ENCODE data around the gene FGR. TPM values are rescaled to one million over a fixed set of nuclear protein-coding genes. Genes with fewer than 3 reads are reported as not detected.

Gene FGR
- total and polyA plus RNA-seq, 2 experiments from 2014 or later, result 0.18 TPM; not detected in 1

DNA sequence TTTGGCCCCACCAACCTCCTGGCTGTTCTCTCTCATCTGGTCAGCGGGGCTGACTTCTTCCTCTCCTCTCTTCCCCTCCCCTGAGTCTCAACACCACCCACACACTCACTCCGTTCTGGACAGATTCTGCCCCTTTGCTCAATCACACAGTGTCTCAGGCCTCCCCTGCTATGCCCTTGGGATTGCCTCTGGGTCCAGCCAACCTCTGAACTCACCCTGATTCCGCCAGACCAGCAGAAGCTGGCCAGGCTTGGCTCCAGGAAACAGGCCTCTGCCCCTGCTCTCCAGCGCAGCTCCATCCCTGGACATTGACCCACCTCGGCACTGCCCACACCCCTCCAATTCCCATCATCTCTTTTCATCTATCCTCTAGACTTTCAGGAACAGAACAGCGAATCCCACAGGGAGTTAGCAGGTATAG, 53.2 kb downstream of the FGR start:
- no peaks in the 10 kb centered on the region for H3K27me3 ChIP-seq
- H3K27ac ChIP-seq, result peak overlapping the region; percentile 51
- H3K4me1 ChIP-seq (ENCODE audit: low read depth), result peaks cover 22% of the 10 kb centered on the region
- no peak overlapping the region for H3K4me3 ChIP-seq
- H3K9me3 ChIP-seq (ENCODE audit: low read depth), result no peaks in the 10 kb centered on the region
- DNase-seq (ENCODE audit: low read depth in 1 of 2, low spot score in 1 of 2), result peak in 1 of 2 donors; percentile 55
- no peaks in the 10 kb centered on the region for H3K36me3 ChIP-seq
- TF ChIP-seq, protein P1, sequence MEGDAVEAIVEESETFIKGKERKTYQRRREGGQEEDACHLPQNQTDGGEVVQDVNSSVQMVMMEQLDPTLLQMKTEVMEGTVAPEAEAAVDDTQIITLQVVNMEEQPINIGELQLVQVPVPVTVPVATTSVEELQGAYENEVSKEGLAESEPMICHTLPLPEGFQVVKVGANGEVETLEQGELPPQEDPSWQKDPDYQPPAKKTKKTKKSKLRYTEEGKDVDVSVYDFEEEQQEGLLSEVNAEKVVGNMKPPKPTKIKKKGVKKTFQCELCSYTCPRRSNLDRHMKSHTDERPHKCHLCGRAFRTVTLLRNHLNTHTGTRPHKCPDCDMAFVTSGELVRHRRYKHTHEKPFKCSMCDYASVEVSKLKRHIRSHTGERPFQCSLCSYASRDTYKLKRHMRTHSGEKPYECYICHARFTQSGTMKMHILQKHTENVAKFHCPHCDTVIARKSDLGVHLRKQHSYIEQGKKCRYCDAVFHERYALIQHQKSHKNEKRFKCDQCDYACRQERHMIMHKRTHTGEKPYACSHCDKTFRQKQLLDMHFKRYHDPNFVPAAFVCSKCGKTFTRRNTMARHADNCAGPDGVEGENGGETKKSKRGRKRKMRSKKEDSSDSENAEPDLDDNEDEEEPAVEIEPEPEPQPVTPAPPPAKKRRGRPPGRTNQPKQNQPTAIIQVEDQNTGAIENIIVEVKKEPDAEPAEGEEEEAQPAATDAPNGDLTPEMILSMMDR (IDR thresholded peaks at IDR 0.05; ENCODE audit: low read depth, low read length), result no peak

DNA sequence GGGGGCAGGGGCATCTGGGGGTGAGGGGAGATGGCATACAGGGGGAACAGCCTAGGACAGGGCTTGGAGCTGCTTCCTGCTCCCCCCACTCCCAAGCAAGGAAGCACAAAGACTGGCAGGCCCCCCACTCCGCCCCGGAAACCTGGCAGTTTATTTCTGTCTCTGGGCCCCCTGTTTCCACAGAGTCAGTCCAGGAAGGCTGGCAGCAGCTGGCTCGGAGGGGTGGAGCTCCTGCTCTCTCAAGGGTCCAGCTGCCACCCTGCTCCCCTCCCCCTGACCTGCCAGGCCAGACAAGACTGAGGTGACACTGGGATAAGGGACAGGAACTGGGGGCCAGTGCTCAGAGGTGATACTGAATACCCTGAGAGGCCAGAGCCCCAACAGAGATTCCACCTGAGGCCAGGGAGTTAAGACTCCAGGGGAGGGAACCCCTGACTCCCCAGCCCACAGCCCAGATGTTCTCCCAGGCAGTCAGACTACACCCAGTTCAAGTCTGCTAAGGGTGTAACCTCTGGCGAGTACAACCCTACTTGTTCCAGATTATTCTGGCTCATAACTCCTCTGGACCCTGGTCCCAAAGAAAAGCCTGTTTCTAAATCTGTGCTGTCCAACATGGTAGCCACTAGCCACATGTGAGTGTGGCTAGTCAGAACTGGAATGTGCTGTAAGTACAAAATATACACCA, 57.3 kb downstream of the FGR start:
- DNase-seq (ENCODE audit: low read depth in 1 of 2, low spot score in 1 of 2), result no peak
- Histone ChIP-seq H3K4me1 (ENCODE audit: low read depth) (peaks cover 55% of the 10 kb centered on the region), H3K27ac (peak overlapping the region; percentile 95), H3K27me3 (no peaks in the 10 kb centered on the region), H3K36me3 (no peaks in the 10 kb centered on the region), H3K4me3 (no peak overlapping the region), H3K9me3 (ENCODE audit: low read depth) (no peaks in the 10 kb centered on the region)
- TF ChIP-seq, protein P1 (IDR thresholded peaks at IDR 0.05; ENCODE audit: low read depth, low read length), result no peak

DNA sequence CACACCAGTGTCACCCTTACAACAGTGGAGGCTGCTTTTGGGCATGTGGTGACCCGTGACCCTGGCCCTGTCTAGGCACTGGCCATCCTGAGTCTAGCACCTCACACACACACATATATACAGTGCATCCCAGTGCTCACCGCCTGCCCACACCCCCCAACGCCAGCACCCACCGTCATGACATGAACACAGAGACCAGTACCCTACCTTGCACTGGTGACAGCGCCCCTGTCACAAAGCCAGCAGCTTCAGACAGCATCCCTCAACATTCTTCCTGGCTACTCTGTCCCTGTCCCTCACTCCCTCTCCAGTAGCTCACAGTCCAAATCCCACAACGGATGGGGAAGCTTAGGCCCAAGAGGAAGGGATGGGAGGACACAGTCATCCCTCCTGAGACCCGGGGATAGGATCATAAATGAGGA, 58.2 kb downstream of the FGR start:
- Histone ChIP-seq H3K27me3 (no peaks in the 10 kb centered on the region), H3K4me3 (no peak overlapping the region), H3K4me1 (ENCODE audit: low read depth) (peaks cover 63% of the 10 kb centered on the region), H3K36me3 (no peaks in the 10 kb centered on the region), H3K27ac (peak overlapping the region; percentile 95), H3K9me3 (ENCODE audit: low read depth) (no peaks in the 10 kb centered on the region)
- no peak for DNase-seq (ENCODE audit: low read depth in 1 of 2, low spot score in 1 of 2)
- TF ChIP-seq, protein P1 (IDR thresholded peaks at IDR 0.05; ENCODE audit: low read depth, low read length), result no peak

DNA sequence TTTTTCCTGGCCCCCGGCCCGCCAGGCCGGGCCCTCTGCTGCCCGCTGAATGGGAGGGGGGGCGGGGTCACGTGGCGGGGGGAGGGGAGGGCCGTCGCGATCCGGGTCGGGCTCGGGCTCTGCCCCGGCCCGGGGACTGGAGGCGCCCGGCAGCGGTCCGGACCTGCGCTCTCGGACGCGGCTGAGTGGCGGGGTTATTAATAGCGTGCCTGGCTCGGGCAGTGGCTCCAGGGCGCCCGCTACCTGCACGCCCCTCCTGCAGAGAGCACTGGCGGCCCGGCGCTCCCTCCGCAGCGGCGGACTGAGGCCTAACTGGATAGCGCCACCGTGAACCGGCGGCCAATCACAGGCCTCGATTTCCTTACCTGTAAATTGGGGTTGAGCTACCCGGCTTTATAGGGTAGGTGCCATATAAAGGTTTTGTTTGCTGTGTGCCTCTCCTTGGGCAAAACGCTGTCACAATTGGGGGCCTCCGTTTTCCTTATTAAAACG, 59.1 kb downstream of the FGR start:
- Histone ChIP-seq H3K27me3 (no peaks in the 10 kb centered on the region), H3K9me3 (ENCODE audit: low read depth) (no peaks in the 10 kb centered on the region), H3K4me1 (ENCODE audit: low read depth) (peaks cover 65% of the 10 kb centered on the region), H3K27ac (peak overlapping the region; percentile 95), H3K4me3 (peak overlapping the region; percentile 28), H3K36me3 (no peaks in the 10 kb centered on the region)
- TF ChIP-seq, protein P1 (IDR thresholded peaks at IDR 0.05; ENCODE audit: low read depth, low read length), result peak; percentile 12
- peak; percentile 61 to 94 for DNase-seq (ENCODE audit: low read depth in 1 of 2, low spot score in 1 of 2)

DNA sequence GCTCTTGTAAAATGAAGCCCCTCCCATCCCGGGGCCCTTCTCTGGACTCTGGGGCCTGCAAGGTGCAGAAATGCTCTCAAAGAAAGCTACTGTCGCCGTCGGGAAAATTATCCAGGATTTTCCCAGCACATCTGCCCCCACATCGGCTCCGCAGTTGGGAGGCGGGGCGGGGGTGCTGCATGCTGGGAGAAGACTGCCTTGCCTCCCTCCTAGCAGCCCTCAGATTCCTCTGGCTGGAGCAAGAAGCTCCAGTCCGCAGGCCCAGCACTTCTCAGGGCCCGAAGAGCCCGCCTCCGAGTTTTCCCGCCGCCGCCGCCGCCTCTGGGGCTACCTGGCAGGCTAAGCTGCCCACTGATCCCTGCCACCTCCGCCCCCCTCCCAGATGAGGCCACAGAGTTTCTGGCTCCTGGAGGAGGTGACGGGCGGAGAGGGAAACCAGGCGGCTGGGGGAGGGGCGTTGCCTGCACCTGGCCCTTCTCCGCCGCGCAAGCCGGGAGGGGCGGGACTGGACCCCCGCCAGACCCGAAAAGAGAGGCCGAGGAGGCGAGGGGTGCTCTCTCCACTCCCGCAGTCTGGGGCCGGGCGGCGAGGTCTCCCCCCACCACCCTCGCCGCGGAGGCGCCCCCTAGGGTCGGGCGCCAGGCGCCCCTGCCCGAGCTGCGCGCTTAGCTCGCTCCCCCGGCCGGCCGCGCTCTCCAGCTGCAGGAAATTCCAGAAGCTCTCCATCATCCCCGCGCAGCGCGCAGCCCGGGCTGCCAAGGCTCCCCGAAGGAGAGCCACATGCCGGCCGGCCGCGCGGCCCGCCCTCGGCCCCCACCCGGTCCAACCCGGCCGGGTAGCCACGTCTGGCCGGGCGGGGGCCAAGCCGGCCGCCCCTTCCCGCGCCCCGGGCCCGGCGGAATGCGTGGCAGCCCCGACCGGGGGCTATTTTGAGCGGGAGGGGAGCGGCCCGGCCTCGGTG, 59.8 kb downstream of the FGR start:
- no peaks in the 10 kb centered on the region for H3K36me3 ChIP-seq
- no peaks in the 10 kb centered on the region for H3K27me3 ChIP-seq
- DNase-seq (ENCODE audit: low read depth in 1 of 2, low spot score in 1 of 2), result peak; percentile 89 to 90
- H3K27ac ChIP-seq, result peak overlapping the region; percentile 95
- H3K9me3 ChIP-seq (ENCODE audit: low read depth), result no peaks in the 10 kb centered on the region
- peaks cover 73% of the 10 kb centered on the region for H3K4me1 ChIP-seq (ENCODE audit: low read depth)
- peak overlapping the region; percentile 28 for H3K4me3 ChIP-seq
- TF ChIP-seq, protein P1 (IDR thresholded peaks at IDR 0.05; ENCODE audit: low read depth, low read length), result peak; percentile 49

All from cardiac muscle cell (in vitro differentiated cells and primary cell).